Lung (tissue), 16 donors: ENCODE results near the gene NPAS4. TPM values are rescaled to one million over a fixed set of nuclear protein-coding genes. Genes with fewer than 3 reads are reported as not detected.
"Not testable (repeated sequence)": the region's sequence is repeated elsewhere in the genome, so short reads cannot be mapped to it uniquely, and the experiment has no call there.

Source experiments
- ATAC-seq: fragments of 200-7000 bp; cut with Tn5 transposase; one replicate; pipeline ENCODE4 v1.9.1; 2020; ENCODE audit warnings: moderate number of reproducible peaks; ENCODE audit not compliant: insufficient read depth, low FRiP score
- DNase-seq, 3 donors: peaks; one replicate each; pipeline ENCODE4 v3.0.0-alpha.2; 2013 to 2017
- H3K27ac ChIP-seq, 2 donors: one replicate each; pipeline ENCODE4 v1.5.1; 2013; ENCODE audit warnings: mild to moderate bottlenecking in 2 of 2, moderate library complexity in 2 of 2, control low read depth in 1 of 2, inconsistent platforms in 1 of 2, low read depth in 1 of 2, low read length in 1 of 2
- H3K27me3 ChIP-seq, 3 donors: one replicate each; pipeline ENCODE4 v1.5.1; 2013; ENCODE audit warnings: low read length in 2 of 3; ENCODE audit not compliant: control insufficient read depth in 3 of 3, insufficient read depth in 3 of 3
- H3K36me3 ChIP-seq, 4 donors: one replicate each; pipeline ENCODE4 v1.5.1; 2013; ENCODE audit warnings: low read length in 4 of 4, mild to moderate bottlenecking in 1 of 4, moderate library complexity in 1 of 4; ENCODE audit not compliant: control insufficient read depth in 4 of 4, insufficient read depth in 4 of 4
- H3K4me1 ChIP-seq, 5 donors: one replicate each; pipeline ENCODE4 v1.5.1; 2013; ENCODE audit warnings: low read length in 5 of 5, mild to moderate bottlenecking in 2 of 5, moderate library complexity in 1 of 5; ENCODE audit not compliant: control insufficient read depth in 5 of 5, insufficient read depth in 5 of 5
- H3K4me3 ChIP-seq: one replicate; pipeline ENCODE4 v1.5.1; 2013; ENCODE audit warnings: mild to moderate bottlenecking, control low read depth, moderate library complexity
- H3K9ac ChIP-seq, 2 donors: one replicate each; pipeline ENCODE4 v1.5.1; 2013; ENCODE audit warnings: low read length in 2 of 2, control low read depth in 1 of 2; ENCODE audit not compliant: insufficient read depth in 1 of 2
- H3K9me3 ChIP-seq, 4 donors: one replicate each; pipeline ENCODE4 v1.5.1; 2013; ENCODE audit warnings: low read length in 3 of 4, mild to moderate bottlenecking in 1 of 4, moderate library complexity in 1 of 4; ENCODE audit not compliant: control insufficient read depth in 4 of 4, insufficient read depth in 3 of 4
- CTCF ChIP-seq: IDR thresholded peaks from 2 replicates; pipeline ENCODE4 v1.5.1; 2012; ENCODE audit warnings: mild to moderate bottlenecking; ENCODE audit errors: control extremely low read depth, extremely low read depth
- WGBS, 2 donors: extraction: QIAGEN DNeasy Blood & Tissue Kit; methylation state at CpG; one replicate each; pipeline ENCODE4 v1.1.7; 2013; 5-methylcytosine and 5-hydroxymethylcytosine counted together
- long read RNA-seq, 5 donors: transcript quantifications; one replicate each; lab custom pipeline, GENCODE V29; 2026
- polyA plus RNA-seq, 2 donors: library from polyadenylated mRNA; stranded (reverse); fragments of 200-250 nt; gene quantifications; one replicate each; pipeline ENCODE4 v1.2.1, GENCODE V29; 2013
- total RNA-seq, 2 donors: library from RNA; depleted of rRNA in 1 of 2; stranded (reverse); fragments of >200 nt in 1 of 2; gene quantifications; one replicate each; pipeline ENCODE4 v1.2.1, GENCODE V29; 2014 to 2021
- donor health status: control.
- donor health status: control.
- donor health status: Bipolar disorder and iron deficiency.
- donor health status: healthy.
- donor health status: DM: yes; HTN: yes; CAD: no.

NPAS4 gene
- total RNA-seq: under 1 TPM; 0.06 to 0.09 TPM
- polyA plus RNA-seq: under 1 TPM; 0.07 to 0.14 TPM
- long read RNA-seq, donor 1: 0 reads
- long read RNA-seq, donor 2: 0 reads
- long read RNA-seq, donor 3: 0 reads
- long read RNA-seq, donor 4: 0 reads
- long read RNA-seq, donor 5: 0 reads

DNA sequence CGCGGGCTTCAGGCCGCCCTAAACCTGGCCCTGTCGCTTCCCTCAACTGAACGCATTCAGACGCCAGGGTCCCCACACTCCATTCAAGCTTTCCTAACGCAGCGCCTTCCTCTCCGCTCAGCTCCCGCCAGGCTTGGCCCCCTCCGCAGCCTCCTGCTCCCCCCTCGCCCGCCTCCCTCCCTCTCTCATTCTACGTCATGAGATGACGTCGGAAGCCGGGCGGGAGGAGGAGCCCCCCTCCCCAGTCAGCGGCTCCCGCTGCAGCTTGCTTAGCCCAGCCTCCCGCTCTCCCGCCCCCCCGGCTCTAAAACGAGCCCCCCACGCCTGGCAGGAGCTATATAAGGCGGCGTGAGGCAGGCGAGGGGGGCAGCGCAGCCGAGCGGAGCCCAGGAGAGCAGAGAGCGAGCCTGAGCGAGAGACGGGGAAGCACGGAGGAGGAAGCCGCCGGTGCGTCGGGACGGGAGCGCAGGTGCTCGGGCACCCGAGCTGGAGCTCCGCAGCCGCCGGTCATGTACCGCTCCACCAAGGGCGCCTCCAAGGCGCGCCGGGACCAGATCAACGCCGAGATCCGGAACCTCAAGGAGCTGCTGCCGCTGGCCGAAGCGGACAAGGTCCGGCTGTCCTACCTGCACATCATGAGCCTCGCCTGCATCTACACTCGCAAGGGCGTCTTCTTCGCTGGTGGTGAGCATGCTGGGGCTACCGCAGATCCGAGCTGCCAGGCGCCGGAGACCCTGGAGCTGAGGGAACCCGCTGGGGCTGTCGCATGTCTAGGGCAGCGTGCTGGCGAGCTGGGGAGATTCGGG lies at the start of gene NPAS4:
NPAS4 (plus strand) TSS at position 365 of the 806 bp plus-strand sequence; CDS start at position 510, 145 bp downstream.
- no peak for TF ChIP-seq CTCF
- Histone ChIP-seq H3K27ac (no peak within 1 kb of the TSS), H3K27me3 (peaks cover 0 to 11% (median 5%) of the 10 kb centered on the region in 3 donors)

GRCh38 chr11:66371627-66372415 lies 49.0 kb upstream of the NPAS4 start, which contains the start of gene SLC29A2:
Gene SLC29A2, minus strand, starts transcription at chr11:66371760. Its CDS starts 169 bp downstream, at chr11:66371591.
- Histone ChIP-seq H3K4me1 (peaks cover 0 to 10% (median 3%) of the 10 kb centered on the region in 5 donors), H3K4me3 (peak within 1 kb of the TSS; percentile 76), H3K9me3 (no peaks in the 10 kb centered on the region), H3K27me3 (peaks cover 0 to 28% (median 21%) of the 10 kb centered on the region in 3 donors), H3K36me3 (no peaks in the 10 kb centered on the region), H3K9ac (no peak within 1 kb of the TSS), H3K27ac (peak within 1 kb of the TSS; percentile 84 to 93)
- ATAC-seq (peak; percentile 84), DNase-seq (peak; percentile 62 to 86 (median 84))
- 0 to 1% methylated on average over 55 to 72 of the region's 72 CpGs for WGBS, 2 donors
- no peak for TF ChIP-seq CTCF

More for the DNA sequence above, at the start of gene NPAS4:
- Histone ChIP-seq H3K4me1 (peaks cover 0 to 11% (median 0%) of the 10 kb centered on the region in 5 donors), H3K9me3 (peaks cover 0 to 2% (median 0%) of the 10 kb centered on the region in 4 donors), H3K4me3 (no peak within 1 kb of the TSS), H3K36me3 (no peaks in the 10 kb centered on the region), H3K9ac (no peak within 1 kb of the TSS)
- ATAC-seq (no peak), DNase-seq (no peak)
- WGBS, 2 donors: 8% methylated on average over 60 to 71 of the region's 71 CpGs

GRCh38 chr11:66373265-66373664 lies 47.6 kb upstream of the NPAS4 start:
- TF ChIP-seq CTCF: no peak
- H3K27ac ChIP-seq: peak overlapping the region in 1 of 2 donors; percentile 80
- H3K27me3 ChIP-seq: peaks cover 0 to 28% (median 21%) of the 10 kb centered on the region in 3 donors
- no peak overlapping the region for H3K9ac ChIP-seq
- H3K9me3 ChIP-seq: no peaks in the 10 kb centered on the region
- DNase-seq (no peak), ATAC-seq (no peak)
- peaks cover 0 to 10% (median 3%) of the 10 kb centered on the region in 5 donors for H3K4me1 ChIP-seq
- no peak overlapping the region for H3K4me3 ChIP-seq
- H3K36me3 ChIP-seq: no peaks in the 10 kb centered on the region
- WGBS, 2 donors: 73 to 84% methylated on average over 5 of the region's 5 CpGs

DNA sequence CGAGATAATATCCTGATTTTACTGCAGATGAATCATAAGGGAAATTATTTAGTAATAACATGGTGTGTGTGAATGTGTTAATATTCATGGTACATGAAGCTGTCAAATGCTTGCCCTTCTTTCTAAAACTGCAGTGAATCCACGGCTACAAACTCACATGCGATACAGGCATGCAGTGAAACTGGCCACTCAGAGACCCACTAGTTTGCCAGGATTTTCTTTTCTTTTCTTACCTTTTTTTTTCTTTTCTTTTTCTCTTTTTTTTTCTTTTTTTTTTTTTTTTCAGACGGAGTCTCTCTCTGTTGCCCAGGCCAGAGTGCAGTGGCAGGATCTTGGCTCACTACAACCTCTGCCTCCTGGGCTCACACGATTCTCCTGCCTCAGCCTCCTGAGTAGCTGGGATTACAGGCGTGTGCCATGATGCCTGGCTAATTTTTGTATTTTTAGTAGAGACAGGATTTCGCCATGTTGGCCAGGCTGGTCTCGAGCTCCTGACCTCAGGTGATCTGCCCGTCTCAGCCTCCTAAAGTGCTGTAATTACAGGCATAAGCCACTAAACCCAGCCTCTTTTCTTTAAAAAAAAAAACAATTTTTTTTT lies 47.0 kb upstream of the NPAS4 start:
- H3K9me3 ChIP-seq, DNase-seq, H3K36me3 ChIP-seq, H3K4me3 ChIP-seq, ATAC-seq, H3K9ac ChIP-seq: not testable (repeated sequence)
- 85 to 89% methylated on average over 9 of the region's 9 CpGs for WGBS, 2 donors
- Histone ChIP-seq H3K4me1 (peaks cover 0 to 10% (median 3%) of the 10 kb centered on the region in 5 donors), H3K27ac (peak overlapping the region in 1 of 2 donors; percentile 80), H3K27me3 (peaks cover 0 to 28% (median 21%) of the 10 kb centered on the region in 3 donors)

- not testable (repeated sequence) for H3K27ac ChIP-seq, H3K27me3 ChIP-seq, H3K9ac ChIP-seq, H3K4me3 ChIP-seq, DNase-seq, H3K36me3 ChIP-seq, H3K9me3 ChIP-seq, ATAC-seq, H3K4me1 ChIP-seq
- 22 to 26% methylated on average over 7 of the region's 7 CpGs for WGBS, 2 donors
These were observed 40.6 kb upstream of the NPAS4 start for GRCh38 chr11:66380264-66380663.
